ENCODE measurements around the gene GNAQ. TPM values are rescaled to one million over a fixed set of nuclear protein-coding genes. Genes with fewer than 3 reads are reported as not detected.

The GNAQ gene
- total and polyA plus RNA-seq, 2 donors from 2014 or later: 16.2 to 83.4 TPM

- no peak for FAIRE-seq
- H3K9me3 ChIP-seq (ENCODE audit: control insufficient read depth in 2 of 3, insufficient read depth in 1 of 3, low read length in 3 of 3): no peaks in the 10 kb centered on the region
- H3K36me3 ChIP-seq (ENCODE audit: control insufficient read depth in 2 of 3, insufficient read depth in 3 of 3, low read length in 3 of 3): no peaks in the 10 kb centered on the region
- no peak overlapping the region for H3K4me3 ChIP-seq (ENCODE audit: low read length in 3 of 3)
- no peaks in the 10 kb centered on the region for H3K27me3 ChIP-seq (ENCODE audit: control insufficient read depth, insufficient read depth, low read length)
- H3K27ac ChIP-seq (ENCODE audit: low read depth in 2 of 2, low read length in 2 of 2): no peak overlapping the region
- DNase-seq: no peak
- H3K4me1 ChIP-seq (ENCODE audit: control insufficient read depth in 2 of 3, insufficient read depth in 2 of 3, low read depth in 1 of 3, low read length in 3 of 3): peaks cover 0 to 14% (median 10%) of the 10 kb centered on the region in 3 donors
- intact Hi-C loops (cut with DNase I): no loop called here
- H3K9ac ChIP-seq (ENCODE audit: low read length in 3 of 3): no peak overlapping the region
- no peak for TF ChIP-seq CTCF (IDR thresholded peaks at IDR 0.05; ENCODE audit: borderline replicate concordance, extremely low read depth, insufficient read depth)
Measured at GRCh38 chr9:78010445-78010844, 21.2 kb downstream of the GNAQ start.

GRCh38 chr9:78009186-78009585 is 22.4 kb downstream of the GNAQ start:
- Histone ChIP-seq H3K9ac (ENCODE audit: low read length in 3 of 3) (no peak overlapping the region), H3K9me3 (ENCODE audit: control insufficient read depth in 2 of 3, insufficient read depth in 1 of 3, low read length in 3 of 3) (no peaks in the 10 kb centered on the region), H3K4me1 (ENCODE audit: control insufficient read depth in 2 of 3, insufficient read depth in 2 of 3, low read depth in 1 of 3, low read length in 3 of 3) (peaks cover 0 to 14% (median 12%) of the 10 kb centered on the region in 3 donors), H3K4me3 (ENCODE audit: low read length in 3 of 3) (no peak overlapping the region), H3K36me3 (ENCODE audit: control insufficient read depth in 2 of 3, insufficient read depth in 3 of 3, low read length in 3 of 3) (no peaks in the 10 kb centered on the region), H3K27me3 (ENCODE audit: control insufficient read depth, insufficient read depth, low read length) (no peaks in the 10 kb centered on the region), H3K27ac (ENCODE audit: low read depth in 2 of 2, low read length in 2 of 2) (no peak overlapping the region)
- FAIRE-seq: no peak
- no peak for TF ChIP-seq CTCF (IDR thresholded peaks at IDR 0.05; ENCODE audit: borderline replicate concordance, extremely low read depth, insufficient read depth)
- no peak for DNase-seq
- intact Hi-C loops (cut with DNase I): no loop called here

GRCh38 chr9:78006734-78007133 is 24.9 kb downstream of the GNAQ start:
- H3K4me1 ChIP-seq (ENCODE audit: control insufficient read depth in 2 of 3, insufficient read depth in 2 of 3, low read depth in 1 of 3, low read length in 3 of 3): peaks cover 0 to 23% (median 12%) of the 10 kb centered on the region in 3 donors
- no peak for DNase-seq
- H3K9ac ChIP-seq (ENCODE audit: low read length in 3 of 3): no peak overlapping the region
- TF ChIP-seq CTCF (IDR thresholded peaks at IDR 0.05; ENCODE audit: borderline replicate concordance, extremely low read depth, insufficient read depth): no peak
- intact Hi-C loops (cut with DNase I): no loop called here
- H3K27me3 ChIP-seq (ENCODE audit: control insufficient read depth, insufficient read depth, low read length): no peaks in the 10 kb centered on the region
- no peak for FAIRE-seq
- H3K4me3 ChIP-seq (ENCODE audit: low read length in 3 of 3): no peak overlapping the region
- no peak overlapping the region for H3K27ac ChIP-seq (ENCODE audit: low read depth in 2 of 2, low read length in 2 of 2)
- H3K9me3 ChIP-seq (ENCODE audit: control insufficient read depth in 2 of 3, insufficient read depth in 1 of 3, low read length in 3 of 3): no peaks in the 10 kb centered on the region
- no peaks in the 10 kb centered on the region for H3K36me3 ChIP-seq (ENCODE audit: control insufficient read depth in 2 of 3, insufficient read depth in 3 of 3, low read length in 3 of 3)
